GM18519 (cell line): ENCODE results near the gene MDH1B.
"Not testable (repeated sequence)": the region's sequence is repeated elsewhere in the genome, so short reads cannot be mapped to it uniquely, and the experiment has no call there.

Experiments used
- ATAC-seq: cut with Tn5 transposase; IDR thresholded peaks from one replicate; pipeline ENCODE4 v1.9.1; 2021; ENCODE audit warnings: mild to moderate bottlenecking, moderate library complexity; ENCODE audit not compliant: unreplicated experiment, low FRiP score

MDH1B gene

GRCh38 chr2:206774871-206775270, 9.7 kb upstream of the MDH1B start:
- ATAC-seq, result no peak

GRCh38 chr2:206766057-206766930, 1.2 kb upstream of the MDH1B start:
- ATAC-seq, result no peak

- ATAC-seq, result peak; percentile 3
Measured at GRCh38 chr2:206764673-206765241, 371 bp downstream of the MDH1B start.

GRCh38 chr2:206756816-206757215, 8.3 kb downstream of the MDH1B start:
- no peak for ATAC-seq

- ATAC-seq, result no peak
Measured at GRCh38 chr2:206740800-206741199, 24.3 kb downstream of the MDH1B start.

- no peak for ATAC-seq
Measured at GRCh38 chr2:206739271-206739670, 25.9 kb downstream of the MDH1B start.

- ATAC-seq, result no peak
Measured at GRCh38 chr2:206736935-206737334, 28.2 kb downstream of the MDH1B start.

- ATAC-seq, result no peak
Measured at GRCh38 chr2:206733341-206733740, 31.8 kb downstream of the MDH1B start.

GRCh38 chr2:206728277-206729199, 36.6 kb downstream of the MDH1B start:
- no peak for ATAC-seq

- ATAC-seq, result no peak
Measured at GRCh38 chr2:206727287-206727686, 37.8 kb downstream of the MDH1B start.

GRCh38 chr2:206723288-206723687, 41.8 kb downstream of the MDH1B start:
- ATAC-seq, result no peak

GRCh38 chr2:206721256-206721920, 43.7 kb downstream of the MDH1B start:
- peak; percentile 83 for ATAC-seq

- ATAC-seq, result no peak
Measured at GRCh38 chr2:206718296-206718695, 46.8 kb downstream of the MDH1B start, which contains the start of gene DYTN. Gene DYTN, minus strand, starts transcription at chr2:206718396. Its CDS starts 117 bp downstream, at chr2:206718279.

- ATAC-seq, result no peak
Measured at GRCh38 chr2:206716623-206717022, 48.5 kb downstream of the MDH1B start.

- not testable (repeated sequence) for ATAC-seq
Measured at GRCh38 chr2:206715183-206715582, 49.9 kb downstream of the MDH1B start.

GRCh38 chr2:206713746-206714145, 51.4 kb downstream of the MDH1B start:
- ATAC-seq, result peak; percentile 54

GRCh38 chr2:206708286-206708685, 56.8 kb downstream of the MDH1B start:
- ATAC-seq, result no peak

GRCh38 chr2:206707164-206707701, 57.9 kb downstream of the MDH1B start:
- ATAC-seq, result no peak

- ATAC-seq, result no peak
Measured at GRCh38 chr2:206701952-206702605, 63.0 kb downstream of the MDH1B start.
